Fibroblast of lung (primary cell): ENCODE data around the gene CEP41. TPM values are rescaled to one million over a fixed set of nuclear protein-coding genes. Genes with fewer than 3 reads are reported as not detected.

Source experiments
- DNase-seq, 2 donors: peaks; one replicate each; pipeline versions ENCODE4 v3.0.0 to v3.0.0-alpha.2; 2010; ENCODE audit warnings: low read depth in 2 of 2
- H2AFZ ChIP-seq: 2 replicates; pipeline ENCODE4 v1.5.1; 2012; ENCODE audit warnings: low read length, control low read depth, inconsistent platforms
- H3K27ac ChIP-seq: 2 replicates; pipeline ENCODE4 v1.5.1; 2011; ENCODE audit warnings: low read length, control low read depth; ENCODE audit not compliant: insufficient read depth
- H3K27me3 ChIP-seq: 2 replicates; pipeline ENCODE4 v1.5.1; 2011; ENCODE audit warnings: mild to moderate bottlenecking, low read length; ENCODE audit not compliant: control insufficient read depth, insufficient read depth
- H3K36me3 ChIP-seq: 2 replicates; pipeline ENCODE4 v1.5.1; 2011; ENCODE audit warnings: low read length; ENCODE audit not compliant: control insufficient read depth, insufficient read depth
- H3K4me1 ChIP-seq: 2 replicates; pipeline ENCODE4 v1.5.1; 2011; ENCODE audit warnings: low read length; ENCODE audit not compliant: control insufficient read depth, insufficient read depth; ENCODE audit errors: extremely low read depth
- H3K4me2 ChIP-seq: 2 replicates; pipeline ENCODE4 v1.5.1; 2011; ENCODE audit warnings: low read length, control low read depth; ENCODE audit not compliant: insufficient read depth; ENCODE audit errors: extremely low read depth
- H3K4me3 ChIP-seq, 4 experiments: fragments of 200-600 bp in 1 of 4; sonication (generic) in 1 of 4; replicated peaks in 1 of 4; 2 replicates each; pipeline ENCODE4 v1.5.1; 2011 to 2016; ENCODE audit warnings: low read length in 4 of 4, low read depth in 3 of 4, mild to moderate bottlenecking in 3 of 4, control low read depth in 2 of 4, inconsistent platforms in 1 of 4, mixed read lengths in 1 of 4; ENCODE audit not compliant: insufficient read depth in 1 of 4; ENCODE audit errors: control extremely low read depth in 1 of 4
- H3K79me2 ChIP-seq: 2 replicates; pipeline ENCODE4 v1.5.1; 2012; ENCODE audit warnings: mild to moderate bottlenecking, low read length, inconsistent platforms; ENCODE audit not compliant: control insufficient read depth, insufficient read depth
- H3K9ac ChIP-seq: 2 replicates; pipeline ENCODE4 v1.5.1; 2011; ENCODE audit warnings: mild to moderate bottlenecking, low read length, control low read depth; ENCODE audit not compliant: insufficient read depth
- H3K9me3 ChIP-seq: 2 replicates; pipeline ENCODE4 v1.5.1; 2012; ENCODE audit warnings: low read depth, low read length; ENCODE audit not compliant: control insufficient read depth, insufficient read depth
- H4K20me1 ChIP-seq: 2 replicates; pipeline ENCODE4 v1.5.1; 2011; ENCODE audit warnings: low read length; ENCODE audit not compliant: control insufficient read depth, insufficient read depth; ENCODE audit errors: extremely low read depth
- EZH2 ChIP-seq: IDR thresholded peaks from 2 replicates; pipeline ENCODE4 v1.5.1; 2012; ENCODE audit warnings: low read length, control low read depth, mild to moderate bottlenecking; ENCODE audit errors: missing control alignments
- polyA minus RNA-seq: library from RNA; depleted of rRNA, polyadenylated mRNA; stranded (reverse); fragments of >200 nt; gene quantifications from 2 replicates; pipeline ENCODE4 v1.2.3, GENCODE V29; 2011; ENCODE audit warnings: low replicate concordance
- polyA plus RNA-seq, 2 donors: library from polyadenylated mRNA; depleted of rRNA in 1 of 2; stranded (reverse) in 1 of 2; unstranded in 1 of 2; fragments of >200 nt; gene quantifications; 2 replicates each; pipeline ENCODE4 v1.2.1, GENCODE V29; 2011 to 2012; ENCODE audit warnings: missing spikeins in 1 of 2
- total RNA-seq: library from RNA; depleted of rRNA; stranded (reverse); fragments of >200 nt; gene quantifications from 2 replicates; pipeline ENCODE4 v1.2.1, GENCODE V29; 2014
- TF ChIP-seq, protein P1 (sequence below), 2 donors: IDR thresholded peaks in 1 of 2; conservative IDR thresholded peaks in 1 of 2; 1 replicate in 1 of 2; 2 replicates in 1 of 2; pipeline ENCODE4 v1.5.1; 2011 to 2012; ENCODE audit warnings: low read length in 2 of 2, control low read depth in 1 of 2, inconsistent platforms in 1 of 2, low read depth in 1 of 2, mild to moderate bottlenecking in 1 of 2

The CEP41 gene
- total RNA-seq, result 8.0 and 8.3 TPM in 2 replicates
- 24.5 and 27.7 TPM in 2 replicates for polyA plus RNA-seq
- 12.9 and 13.8 TPM in 2 replicates for polyA plus RNA-seq (2012)
- 3.4 and 6.6 TPM in 2 replicates for polyA minus RNA-seq

- Histone ChIP-seq H4K20me1 (no peaks in the 10 kb centered on the region), H3K79me2 (peaks cover 2% of the 10 kb centered on the region), H3K27me3 (no peaks in the 10 kb centered on the region), H3K36me3 (no peaks in the 10 kb centered on the region), H3K9ac (peak within 1 kb of the TSS; percentile 86), H3K27ac (peak within 1 kb of the TSS; percentile 95), H3K9me3 (no peaks in the 10 kb centered on the region), H2AFZ (peak within 1 kb of the TSS; percentile 92), H3K4me2 (peak within 1 kb of the TSS; percentile 88), H3K4me1 (peaks cover 2% of the 10 kb centered on the region), H3K4me3 (peak within 1 kb of the TSS; percentile 69 to 82 (median 78))
- DNase-seq, result peak; percentile 97 to 98
- TF ChIP-seq EZH2, result no peak
- TF ChIP-seq, protein P1, sequence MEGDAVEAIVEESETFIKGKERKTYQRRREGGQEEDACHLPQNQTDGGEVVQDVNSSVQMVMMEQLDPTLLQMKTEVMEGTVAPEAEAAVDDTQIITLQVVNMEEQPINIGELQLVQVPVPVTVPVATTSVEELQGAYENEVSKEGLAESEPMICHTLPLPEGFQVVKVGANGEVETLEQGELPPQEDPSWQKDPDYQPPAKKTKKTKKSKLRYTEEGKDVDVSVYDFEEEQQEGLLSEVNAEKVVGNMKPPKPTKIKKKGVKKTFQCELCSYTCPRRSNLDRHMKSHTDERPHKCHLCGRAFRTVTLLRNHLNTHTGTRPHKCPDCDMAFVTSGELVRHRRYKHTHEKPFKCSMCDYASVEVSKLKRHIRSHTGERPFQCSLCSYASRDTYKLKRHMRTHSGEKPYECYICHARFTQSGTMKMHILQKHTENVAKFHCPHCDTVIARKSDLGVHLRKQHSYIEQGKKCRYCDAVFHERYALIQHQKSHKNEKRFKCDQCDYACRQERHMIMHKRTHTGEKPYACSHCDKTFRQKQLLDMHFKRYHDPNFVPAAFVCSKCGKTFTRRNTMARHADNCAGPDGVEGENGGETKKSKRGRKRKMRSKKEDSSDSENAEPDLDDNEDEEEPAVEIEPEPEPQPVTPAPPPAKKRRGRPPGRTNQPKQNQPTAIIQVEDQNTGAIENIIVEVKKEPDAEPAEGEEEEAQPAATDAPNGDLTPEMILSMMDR (conservative IDR thresholded peaks at IDR 0.05 in 1 of 2, IDR thresholded peaks at IDR 0.05 in 1 of 2; ENCODE audit: low read depth in 1 of 2, low read length in 2 of 2), result no peak
Observed at GRCh38 chr7:130440527-130441365, at the start of gene CEP41. Gene CEP41, minus strand, starts transcription at chr7:130441016. Its CDS starts 50 bp downstream, at chr7:130440966.

GRCh38 chr7:130490311-130490791 lies 49.5 kb upstream of the CEP41 start:
- no peak overlapping the region for H2AFZ ChIP-seq
- H3K9me3 ChIP-seq, result no peaks in the 10 kb centered on the region
- H3K36me3 ChIP-seq, result no peaks in the 10 kb centered on the region
- peak overlapping the region; percentile 20 for H3K27ac ChIP-seq
- no peaks in the 10 kb centered on the region for H3K27me3 ChIP-seq
- no peak overlapping the region for H3K9ac ChIP-seq
- peak; percentile 9 to 61 for DNase-seq
- peak overlapping the region; percentile 30 for H3K4me2 ChIP-seq
- H3K4me1 ChIP-seq, result peaks cover 4% of the 10 kb centered on the region
- no peaks in the 10 kb centered on the region for H4K20me1 ChIP-seq
- TF ChIP-seq EZH2, result no peak
- TF ChIP-seq, protein P1 (conservative IDR thresholded peaks at IDR 0.05 in 1 of 2, IDR thresholded peaks at IDR 0.05 in 1 of 2; ENCODE audit: low read depth in 1 of 2, low read length in 2 of 2), result no peak
- H3K4me3 ChIP-seq, result peak overlapping the region in 2 of 4 experiments; percentile 8 to 17
- peaks cover 26% of the 10 kb centered on the region for H3K79me2 ChIP-seq
